Ovary (tissue), 9 donors: Measurements from ENCODE around the gene PPA2. TPM values are rescaled to one million over a fixed set of nuclear protein-coding genes. Genes with fewer than 3 reads are reported as not detected.

Experiments used
- DNase-seq, 5 donors: peaks; one replicate each; pipeline ENCODE4 v3.0.0-alpha.2; 2019 to 2020
- H3K27ac ChIP-seq, 2 donors: fragments of 200-600 bp; one replicate each; pipeline versions ENCODE4 v1.5.1 to v1.8.0; 2019 to 2022
- H3K27me3 ChIP-seq: fragments of 200-600 bp; one replicate; pipeline ENCODE4 v1.8.0; 2022
- H3K36me3 ChIP-seq: fragments of 200-600 bp; sonication (generic); one replicate; pipeline ENCODE4 v1.5.1; 2019
- H3K4me1 ChIP-seq: one replicate; pipeline ENCODE4 v1.8.1; 2013; ENCODE audit warnings: mild to moderate bottlenecking, moderate library complexity; ENCODE audit not compliant: insufficient read depth
- H3K4me3 ChIP-seq: fragments of 200-600 bp; sonication (generic); one replicate; pipeline ENCODE4 v1.5.1; 2017
- H3K9me3 ChIP-seq, 2 donors: fragments of 200-600 bp in 1 of 2; sonication (generic) in 1 of 2; one replicate each; pipeline versions ENCODE4 v1.5.1 to v1.8.1; 2013 to 2019; ENCODE audit warnings: mild to moderate bottlenecking in 1 of 2, moderate library complexity in 1 of 2
- CTCF ChIP-seq, 3 donors: fragments of 450-650 bp in 2 of 3; fragments of 200-600 bp in 1 of 3; IDR thresholded peaks; one replicate each; pipeline versions ENCODE4 v1.5.1 to v1.8.0; 2016 to 2022; ENCODE audit warnings: antibody characterized with exemption in 3 of 3, mild to moderate bottlenecking in 1 of 3
- EP300 ChIP-seq: sonication (generic); formaldehyde crosslinking; IDR thresholded peaks from one replicate; pipeline ENCODE4 v1.6.1; 2017; ENCODE audit warnings: antibody characterized with exemption
- POLR2A ChIP-seq: fragments of 450-650 bp; IDR thresholded peaks from one replicate; pipeline ENCODE4 v1.6.1; 2017; ENCODE audit warnings: antibody characterized with exemption, mild to moderate bottlenecking, moderate library complexity
- WGBS, 3 donors: extraction: QIAGEN DNeasy Blood & Tissue Kit in 1 of 3; methylation state at CpG; one replicate each; pipeline versions ENCODE4 v1.1.5 to v1.1.7; 2013 to 2017; 5-methylcytosine and 5-hydroxymethylcytosine counted together
- intact Hi-C, 4 donors: fragments of 100-400 bp; cut with DNase I; formaldehyde crosslinking; loops; one replicate each; pipeline versions ENCODE4 v1.11.0 to v1.15.1; 2022 to 2023
- polyA plus RNA-seq, 2 donors: library from polyadenylated mRNA; stranded (reverse); fragments of 200-250 nt in 1 of 2; fragments of 350-450 nt in 1 of 2; fragmentation: Illumina TruSeq in 1 of 2; extraction: RNeasy Lipid Tissue Mini Kit (QIAGEN cat#74804) in 1 of 2; gene quantifications; one replicate each; pipeline ENCODE4 v1.2.3, GENCODE V29; 2013 to 2014
- total RNA-seq, 7 donors: library from RNA; depleted of rRNA in 2 of 7; stranded (reverse); fragments of >200 nt in 2 of 7; fragmentation: NEBNext Ultra II Directional in 3 of 7; extraction: Animal tissue kit (Norgen Biotek cat#: 25700) in 3 of 7; gene quantifications; one replicate each; pipeline versions ENCODE4 v1.1.0 to v1.2.4, GENCODE V29; 2016 to 2023
- donor health status: DM: no; HTN: no; CAD: no; lungs with moderate emphysema.
- donor health status: DM: no; HTN: no; CAD: no.
- donor health status: Bipolar disorder and iron deficiency.
- donor health status: DM: yes; HTN: yes; CAD: no.
- donor health status: DM: no; HTN: no; CAD: no.
- donor health status: DM: yes; HTN: yes; CAD: no.

PPA2 gene
- total and polyA plus RNA-seq, 9 donors: 43.8 to 127 (median 65.6) TPM

GRCh38 chr4:105350859-105351490 lies 122.9 kb downstream of the PPA2 start:
- TF ChIP-seq CTCF (IDR thresholded peaks at IDR 0.05): no peak
- Histone ChIP-seq H3K9me3 (no peaks in the 10 kb centered on the region), H3K4me3 (no peak overlapping the region), H3K27me3 (no peaks in the 10 kb centered on the region), H3K4me1 (no peaks in the 10 kb centered on the region), H3K27ac (no peak overlapping the region), H3K36me3 (no peaks in the 10 kb centered on the region)
- no peak for DNase-seq
- 45 to 61% (median 46%) methylated on average over 1 of the region's 1 CpG for WGBS, 3 donors
- intact Hi-C loops: no loop called here

- H3K27me3 ChIP-seq: no peaks in the 10 kb centered on the region
- no peak overlapping the region for H3K4me3 ChIP-seq
- H3K4me1 ChIP-seq: no peaks in the 10 kb centered on the region
- 96 to 100% (median 99%) methylated on average over 1 of the region's 1 CpG for WGBS, 3 donors
- no peak for TF ChIP-seq EP300
- H3K9me3 ChIP-seq: no peaks in the 10 kb centered on the region
- intact Hi-C loops: no loop called here
- no peak overlapping the region for H3K27ac ChIP-seq
- no peak for DNase-seq
- H3K36me3 ChIP-seq: no peaks in the 10 kb centered on the region
Observed at GRCh38 chr4:105348719-105349118, 125.1 kb downstream of the PPA2 start.

- Histone ChIP-seq H3K9me3 (no peaks in the 10 kb centered on the region), H3K4me1 (peaks cover 2% of the 10 kb centered on the region), H3K36me3 (no peaks in the 10 kb centered on the region), H3K27ac (no peak overlapping the region), H3K4me3 (no peak overlapping the region), H3K27me3 (no peaks in the 10 kb centered on the region)
- DNase-seq: no peak
- 83 to 91% (median 86%) methylated on average over 2 of the region's 2 CpGs for WGBS, 3 donors
- intact Hi-C loops: no loop called here
- TF ChIP-seq POLR2A (no peak), EP300 (no peak), CTCF (IDR thresholded peaks at IDR 0.05) (no peak)
Observed at GRCh38 chr4:105346869-105347268, 127.0 kb downstream of the PPA2 start.

- TF ChIP-seq POLR2A (no peak), EP300 (no peak), CTCF (IDR thresholded peaks at IDR 0.05) (no peak)
- H3K27ac ChIP-seq: no peak overlapping the region
- H3K27me3 ChIP-seq: no peaks in the 10 kb centered on the region
- 95 to 97% (median 96%) methylated on average over 2 of the region's 2 CpGs for WGBS, 3 donors
- no peak overlapping the region for H3K4me3 ChIP-seq
- H3K9me3 ChIP-seq: no peaks in the 10 kb centered on the region
- DNase-seq: no peak
- peaks cover 2% of the 10 kb centered on the region for H3K4me1 ChIP-seq
- H3K36me3 ChIP-seq: no peaks in the 10 kb centered on the region
- intact Hi-C loops: no loop called here
Observed at GRCh38 chr4:105345838-105346237, 128.0 kb downstream of the PPA2 start.

GRCh38 chr4:105345358-105345757 lies 128.5 kb downstream of the PPA2 start:
- intact Hi-C loops: no loop called here
- no peak for TF ChIP-seq POLR2A
- no peak for TF ChIP-seq EP300
- no peak for TF ChIP-seq CTCF (IDR thresholded peaks at IDR 0.05)

More at GRCh38 chr4:105345358-105345757, 128.5 kb downstream of the PPA2 start:
- 68 to 81% (median 71%) methylated on average over 2 of the region's 2 CpGs for WGBS, 3 donors
- H3K27me3 ChIP-seq: no peaks in the 10 kb centered on the region
- DNase-seq: no peak
- H3K27ac ChIP-seq: no peak overlapping the region
- H3K36me3 ChIP-seq: no peaks in the 10 kb centered on the region
- H3K4me1 ChIP-seq: peaks cover 2% of the 10 kb centered on the region
- H3K9me3 ChIP-seq: no peaks in the 10 kb centered on the region
- no peak overlapping the region for H3K4me3 ChIP-seq
